H1 (cell line): Measurements from ENCODE around the gene PHGDH. TPM values are rescaled to one million over a fixed set of nuclear protein-coding genes. Genes with fewer than 3 reads are reported as not detected.

Experiments
- CTCF ChIA-PET: fragments of 300-600 bp; sonication (Branson Sonifier 250); formaldehyde crosslinking; loops from one replicate; lab custom pipeline; 2021; ENCODE audit not compliant: partially characterized antibody; lab: Charles Lee
- POLR2A ChIA-PET: fragments of 300-600 bp; sonication (Branson Sonifier 250); formaldehyde crosslinking; loops from one replicate; lab custom pipeline; 2021; ENCODE audit warnings: inconsistent platforms; ENCODE audit not compliant: partially characterized antibody; lab: Charles Lee
- DNase-seq, 2 experiments: peaks; one replicate each; pipeline versions ENCODE4 v3.0.0 to v3.0.0-alpha.2; 2010 to 2022; ENCODE audit warnings: low spot score in 2 of 2, low read depth in 1 of 2, mixed read lengths in 1 of 2
- FAIRE-seq: peaks from 2 replicates; lab custom pipeline; 2011; peaks lifted over from hg19 to GRCh38; lab: Jason Lieb, UNC
- H2AFZ ChIP-seq: 2 replicates; pipeline ENCODE4 v1.8.1; 2012; ENCODE audit warnings: low read length, inconsistent platforms
- H2AK5ac ChIP-seq: 2 replicates; pipeline ENCODE4 v1.6.1; 2013; ENCODE audit warnings: low read depth, low read length
- H2BK120ac ChIP-seq: replicated peaks from 2 replicates; pipeline ENCODE3; 2013; ENCODE audit warnings: low read depth, low read length, inconsistent platforms
- H2BK12ac ChIP-seq: 2 replicates; pipeline ENCODE4 v1.6.1; 2013; ENCODE audit warnings: low read depth, low read length
- H2BK15ac ChIP-seq: 2 replicates; pipeline ENCODE4 v1.6.1; 2013; ENCODE audit warnings: low read length
- H2BK20ac ChIP-seq: 2 replicates; pipeline ENCODE4 v1.6.1; 2013; ENCODE audit warnings: low read length
- H2BK5ac ChIP-seq: 2 replicates; pipeline ENCODE4 v1.6.1; 2013; ENCODE audit warnings: low read depth, low read length
- H3K14ac ChIP-seq: 2 replicates; pipeline ENCODE4 v1.6.1; 2013; ENCODE audit warnings: inconsistent platforms; ENCODE audit not compliant: insufficient read length
- H3K18ac ChIP-seq: 2 replicates; pipeline ENCODE4 v1.6.1; 2013; ENCODE audit warnings: low read length; ENCODE audit errors: extremely low read depth
- H3K23ac ChIP-seq: 2 replicates; pipeline ENCODE4 v1.6.1; 2013; ENCODE audit warnings: inconsistent platforms; ENCODE audit not compliant: insufficient read length
- H3K23me2 ChIP-seq: 2 replicates; pipeline ENCODE4 v1.6.1; 2013; ENCODE audit warnings: low read depth, low read length
- H3K27ac ChIP-seq: 2 replicates; pipeline ENCODE4 v1.6.1; 2011; ENCODE audit warnings: low read depth, low read length, inconsistent platforms
- H3K27me3 ChIP-seq, 4 experiments: replicated peaks in 1 of 4; 1 replicate in 1 of 4; 2 replicates in 3 of 4; pipeline versions ENCODE4 v1.6.1 to v1.8.1; 2011 to 2013; ENCODE audit warnings: low read length in 3 of 4, mild to moderate bottlenecking in 3 of 4, inconsistent platforms in 2 of 4, mixed read lengths in 2 of 4, moderate library complexity in 1 of 4; ENCODE audit not compliant: control insufficient read depth in 3 of 4, insufficient read depth in 3 of 4; ENCODE audit errors: extremely low read depth in 1 of 4
- H3K36me3 ChIP-seq, 4 experiments: 2 replicates each; pipeline versions ENCODE4 v1.6.1 to v1.8.1; 2011 to 2013; ENCODE audit warnings: mild to moderate bottlenecking in 4 of 4, low read length in 3 of 4, moderate library complexity in 2 of 4, control low read depth in 1 of 4, inconsistent platforms in 1 of 4; ENCODE audit not compliant: insufficient read depth in 4 of 4, control insufficient read depth in 2 of 4
- H3K4ac ChIP-seq: replicated peaks from 2 replicates; pipeline ENCODE3; 2013; ENCODE audit warnings: low read length, low read depth, mixed read lengths, inconsistent platforms; ENCODE audit not compliant: insufficient read length
- H3K4me1 ChIP-seq, 4 experiments: replicated peaks in 1 of 4; 1 replicate in 1 of 4; 2 replicates in 3 of 4; pipeline versions ENCODE4 v1.6.1 to v1.8.1; 2011 to 2013; ENCODE audit warnings: low read length in 3 of 4, inconsistent platforms in 2 of 4, mixed read lengths in 1 of 4; ENCODE audit not compliant: insufficient read depth in 4 of 4, control insufficient read depth in 3 of 4
- H3K4me2 ChIP-seq, 2 experiments: 2 replicates each; pipeline versions ENCODE4 v1.6.1 to v1.8.1; 2011 to 2013; ENCODE audit warnings: low read depth in 2 of 2, low read length in 2 of 2, control low read depth in 1 of 2, inconsistent platforms in 1 of 2, mild to moderate bottlenecking in 1 of 2; ENCODE audit not compliant: insufficient read depth in 1 of 2
- H3K4me3 ChIP-seq, 4 experiments: fragments of 200-600, 300-600 bp in 1 of 4; sonication (generic), shearing (Covaris generic), sonication (Bioruptor Twin) in 1 of 4; 2 replicates each; pipeline versions ENCODE4 v1.5.1 to v1.8.1; 2011 to 2016; ENCODE audit warnings: low read length in 4 of 4, low read depth in 3 of 4, control low read depth in 2 of 4, inconsistent platforms in 2 of 4, mild to moderate bottlenecking in 2 of 4, mixed read lengths in 1 of 4, moderate library complexity in 1 of 4; ENCODE audit not compliant: insufficient read depth in 2 of 4; ENCODE audit errors: extremely low read depth in 1 of 4
- H3K56ac ChIP-seq: replicated peaks from 2 replicates; pipeline ENCODE3; 2013; ENCODE audit warnings: low read depth, mild to moderate bottlenecking, mixed read lengths, low read length, inconsistent platforms; ENCODE audit not compliant: insufficient read length
- H3K79me1 ChIP-seq: 2 replicates; pipeline ENCODE4 v1.6.1; 2013; ENCODE audit warnings: low read depth, low read length, control low read depth
- H3K79me2 ChIP-seq, 2 experiments: 2 replicates each; pipeline versions ENCODE4 v1.6.1 to v1.8.1; 2012 to 2013; ENCODE audit warnings: low read length in 2 of 2, mild to moderate bottlenecking in 2 of 2, inconsistent platforms in 1 of 2; ENCODE audit not compliant: insufficient read depth in 2 of 2, control insufficient read depth in 1 of 2
- H3K9ac ChIP-seq, 4 experiments: replicated peaks in 1 of 4; 1 replicate in 1 of 4; 2 replicates in 3 of 4; pipeline versions ENCODE4 v1.6.1 to v1.8.1; 2011 to 2013; ENCODE audit warnings: low read depth in 3 of 4, low read length in 3 of 4, control low read depth in 2 of 4, mild to moderate bottlenecking in 2 of 4, moderate library complexity in 2 of 4, inconsistent platforms in 1 of 4; ENCODE audit errors: extremely low read depth in 1 of 4
- H3K9me3 ChIP-seq, 2 experiments: 2 replicates each; pipeline versions ENCODE4 v1.6.1 to v1.8.1; 2012 to 2013; ENCODE audit warnings: mild to moderate bottlenecking in 2 of 2, moderate library complexity in 2 of 2, control low read depth in 1 of 2, inconsistent platforms in 1 of 2, low read depth in 1 of 2, low read length in 1 of 2, mixed read lengths in 1 of 2; ENCODE audit not compliant: insufficient read depth in 2 of 2
- H4K20me1 ChIP-seq, 2 experiments: replicated peaks in 1 of 2; 2 replicates each; pipeline versions ENCODE3 to v1.8.1; 2011 to 2013; ENCODE audit warnings: inconsistent platforms in 2 of 2, low read length in 2 of 2, mild to moderate bottlenecking in 1 of 2; ENCODE audit not compliant: insufficient read depth in 2 of 2, control insufficient read depth in 1 of 2
- H4K5ac ChIP-seq: 2 replicates; pipeline ENCODE4 v1.6.1; 2013; ENCODE audit warnings: low read length, low read depth, mixed read lengths, inconsistent platforms; ENCODE audit not compliant: insufficient read length
- H4K8ac ChIP-seq: 2 replicates; pipeline ENCODE4 v1.8.0; 2013; ENCODE audit warnings: mild to moderate bottlenecking, moderate library complexity, low read length, inconsistent platforms; ENCODE audit not compliant: insufficient read depth; ENCODE audit errors: extremely low read depth
- H4K91ac ChIP-seq: replicated peaks from 2 replicates; pipeline ENCODE3; 2013; ENCODE audit warnings: low read length, mixed read lengths, inconsistent platforms; ENCODE audit not compliant: insufficient read length
- CHD1 ChIP-seq: IDR thresholded peaks from 2 replicates; pipeline ENCODE4 v1.6.1; 2012; ENCODE audit warnings: low read depth, low read length, improper control_type of control experiment
- CREB1 ChIP-seq: IDR thresholded peaks from 2 replicates; pipeline ENCODE4 v1.6.1; 2012; ENCODE audit warnings: inconsistent platforms
- FOSL1 ChIP-seq: IDR thresholded peaks from 2 replicates; pipeline ENCODE4 v1.6.1; 2011; ENCODE audit warnings: mild to moderate bottlenecking, low read depth, low read length, moderate library complexity; ENCODE audit not compliant: insufficient read depth
- KDM1A ChIP-seq: fragments of 200-600, 300-600 bp; sonication (generic); IDR thresholded peaks from 2 replicates; pipeline ENCODE4 v1.7.1; 2016; ENCODE audit warnings: mild to moderate bottlenecking, low read length, borderline replicate concordance
- KDM5A ChIP-seq: fragments of 200-600 bp; IDR thresholded peaks from 2 replicates; pipeline ENCODE4 v1.7.1; 2012; ENCODE audit warnings: mild to moderate bottlenecking, low read length, inconsistent platforms, mixed read lengths
- RAD21 ChIP-seq, 2 experiments: IDR thresholded peaks in 1 of 2; conservative IDR thresholded peaks in 1 of 2; 2 replicates each; pipeline ENCODE4 v1.6.1; 2011; ENCODE audit warnings: low read depth in 2 of 2, low read length in 2 of 2, improper control_type of control experiment in 1 of 2, inconsistent platforms in 1 of 2, mild to moderate bottlenecking in 1 of 2, moderate library complexity in 1 of 2
- RBBP5 ChIP-seq: IDR thresholded peaks from 2 replicates; pipeline ENCODE4 v1.7.1; 2012; ENCODE audit warnings: low read depth, mild to moderate bottlenecking, inconsistent platforms, low read length, moderate library complexity, borderline replicate concordance
- SP1 ChIP-seq: IDR thresholded peaks from 2 replicates; pipeline ENCODE4 v1.6.1; 2011; ENCODE audit warnings: low read depth, low read length
- TAF1 ChIP-seq: IDR thresholded peaks from 2 replicates; pipeline ENCODE4 v1.6.1; 2011; ENCODE audit warnings: mild to moderate bottlenecking, low read depth, low read length
- TBP ChIP-seq: IDR thresholded peaks from 2 replicates; pipeline ENCODE4 v1.6.1; 2011; ENCODE audit warnings: low read depth, low read length, improper control_type of control experiment
- WGBS, 2 experiments: shearing (Covaris generic) in 1 of 2; methylation state at CpG; one replicate each; pipeline versions ENCODE4 v1.1.6 to v1.1.7; 2013 to 2015; ENCODE audit warnings: low lambda C conversion rate in 2 of 2, mixed read lengths in 2 of 2, inconsistent platforms in 1 of 2, low coverage in 1 of 2, missing lambda C conversion rate in 1 of 2; ENCODE audit not compliant: insufficient replicate concordance in 2 of 2, insufficient coverage in 1 of 2, insufficient read length in 1 of 2; ENCODE audit errors: extremely low coverage in 1 of 2, missing lambda C conversion rate in 1 of 2; 5-methylcytosine and 5-hydroxymethylcytosine counted together
- polyA plus RNA-seq, 7 experiments: library from polyadenylated mRNA; depleted of rRNA in 3 of 7; stranded (reverse) in 5 of 7; unstranded in 2 of 7; fragments of >200 nt in 5 of 7; fragments of 200-250 nt in 2 of 7; gene quantifications; 1 replicate in 5 of 7; 2 replicates in 1 of 7; 4 replicates in 1 of 7; pipeline versions ENCODE4 v1.2.1 to v1.2.3, GENCODE V29; 2011 to 2013; ENCODE audit warnings: missing spikeins in 2 of 7, mixed read lengths in 2 of 7
- total RNA-seq: library from RNA; stranded (reverse); fragmentation: NEBNext Ultra II Directional; extraction: Animal tissue kit (Norgen Biotek cat#: 25700); gene quantifications from 2 replicates; pipeline ENCODE4 v1.2.1, GENCODE V29; 2021
- TF ChIP-seq, protein P1 (sequence below): IDR thresholded peaks from 2 replicates; pipeline ENCODE4 v1.6.1; 2011; ENCODE audit warnings: low read depth, mild to moderate bottlenecking, low read length; ENCODE audit not compliant: insufficient read depth

Gene PHGDH
- total and polyA plus RNA-seq, 2 of the 8 experiments (the other 6 are each of a cell fraction or from before 2014, with no cell fraction given), result 358 to 687 TPM

DNA sequence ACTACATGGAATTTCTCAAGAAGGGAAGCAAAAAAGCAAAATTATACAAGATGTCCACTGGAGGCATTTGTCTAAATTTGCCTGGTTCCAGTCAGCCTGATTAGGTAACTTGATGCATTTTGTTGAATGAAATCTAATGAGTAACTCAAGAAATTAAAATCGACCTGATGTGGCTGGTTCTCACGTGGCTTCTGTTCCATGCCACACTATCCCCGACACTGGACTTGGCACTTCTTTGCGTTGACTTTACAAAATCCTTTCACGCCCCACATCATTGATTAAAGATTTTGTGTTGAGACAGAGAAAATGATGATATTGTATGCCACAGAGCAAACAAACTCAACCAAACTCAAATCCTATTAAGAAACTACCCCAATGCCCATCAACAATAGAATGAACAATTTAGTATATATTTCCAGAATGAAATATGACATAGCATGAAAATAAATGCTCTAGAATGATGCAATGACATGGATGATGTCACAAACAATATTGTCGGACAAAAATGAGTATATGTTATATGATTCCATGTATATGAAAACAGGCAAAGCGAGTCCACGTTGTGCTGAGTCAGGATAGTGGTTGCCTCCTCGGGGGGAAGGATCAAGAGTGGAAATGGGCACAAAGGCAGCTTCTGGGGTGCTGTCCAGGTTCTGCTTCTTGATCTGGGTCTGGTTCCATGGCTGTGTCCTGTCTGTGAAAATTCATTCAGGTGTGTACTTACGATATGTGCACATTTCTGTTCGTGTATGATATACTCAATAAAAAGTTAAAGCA, 69.9 kb downstream of the PHGDH start:
- Histone ChIP-seq H3K14ac (no peak overlapping the region), H3K56ac (no peak overlapping the region), H3K18ac (no peak overlapping the region), H2AK5ac (no peak overlapping the region), H3K79me2 (no peaks in the 10 kb centered on the region), H4K8ac (no peak overlapping the region), H3K4me2 (no peak overlapping the region), H4K5ac (no peak overlapping the region), H4K20me1 (no peaks in the 10 kb centered on the region), H3K36me3 (no peaks in the 10 kb centered on the region), H3K9me3 (no peaks in the 10 kb centered on the region), H2BK20ac (no peak overlapping the region), H2BK15ac (no peak overlapping the region), H3K9ac (no peak overlapping the region), H3K4ac (no peak overlapping the region), H2BK5ac (no peak overlapping the region), H3K4me3 (no peak overlapping the region), H2AFZ (no peak overlapping the region), H3K79me1 (no peaks in the 10 kb centered on the region), H3K27ac (no peak overlapping the region), H3K23ac (no peak overlapping the region), H3K27me3 (no peaks in the 10 kb centered on the region), H2BK120ac (no peak overlapping the region), H4K91ac (no peak overlapping the region), H3K4me1 (no peaks in the 10 kb centered on the region), H2BK12ac (no peak overlapping the region), H3K23me2 (no peaks in the 10 kb centered on the region)
- POLR2A ChIA-PET, result interaction anchor here (1.1 kb wide), 1 partner anchor 14 kb away, joined by 3 read pairs; no protein-coding TSS in a partner anchor
- CTCF ChIA-PET, result interaction anchor here (0.9 to 1.6 kb wide), 3 partner anchors 23 to 37 kb away, joined by 3 to 4 read pairs (median 3); no protein-coding TSS in a partner anchor
- DNase-seq (peak in 1 of 2 experiments; percentile 14), FAIRE-seq (no peak)
- 82% methylated on average over 11 of the region's 11 CpGs; no CpG with 5 or more reads in 1 of the 2 experiments for WGBS, 2 experiments
- TF ChIP-seq FOSL1 (no peak), TAF1 (no peak), SP1 (no peak), KDM1A (no peak), RBBP5 (no peak), KDM5A (no peak), CREB1 (no peak), RAD21 (IDR thresholded peaks at IDR 0.05 in 1 of 2, conservative IDR thresholded peaks at IDR 0.05 in 1 of 2; ENCODE audit: low read depth in 2 of 2, low read length in 2 of 2) (no peak), TBP (no peak), CHD1 (no peak)
- TF ChIP-seq, protein P1, sequence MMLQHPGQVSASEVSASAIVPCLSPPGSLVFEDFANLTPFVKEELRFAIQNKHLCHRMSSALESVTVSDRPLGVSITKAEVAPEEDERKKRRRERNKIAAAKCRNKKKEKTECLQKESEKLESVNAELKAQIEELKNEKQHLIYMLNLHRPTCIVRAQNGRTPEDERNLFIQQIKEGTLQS, result no peak
